HG02938 (cell line): ENCODE data around the gene NTMT1.
A peak's percentile ranks its signal among the peaks of the same experiment; 100 is the strongest.
"Not testable (repeated sequence)": the region's sequence is repeated elsewhere in the genome, so short reads cannot be mapped to it uniquely, and the experiment has no call there.

Experiments
- ATAC-seq: cut with Tn5 transposase; IDR thresholded peaks from one replicate; pipeline ENCODE4 v1.9.1; 2021; ENCODE audit warnings: mild to moderate bottlenecking, moderate library complexity; ENCODE audit not compliant: unreplicated experiment

The NTMT1 gene

GRCh38 chr9:129635099-129636065 is 9.4 kb downstream of the NTMT1 start:
- ATAC-seq, result no peak

- not testable (repeated sequence) for ATAC-seq
These were observed 10.4 kb downstream of the NTMT1 start for GRCh38 chr9:129636343-129636742.

- ATAC-seq, result no peak
These were observed 11.1 kb downstream of the NTMT1 start for GRCh38 chr9:129637102-129637501.

- no peak for ATAC-seq
These were observed 11.9 kb downstream of the NTMT1 start for GRCh38 chr9:129637673-129638439.

- ATAC-seq, result no peak
These were observed 13.2 kb downstream of the NTMT1 start for GRCh38 chr9:129639034-129639630.

GRCh38 chr9:129639756-129640085 is 13.8 kb downstream of the NTMT1 start:
- ATAC-seq, result no peak

GRCh38 chr9:129640086-129640870 is 14.3 kb downstream of the NTMT1 start:
- no peak for ATAC-seq

GRCh38 chr9:129640871-129641749 is 15.1 kb downstream of the NTMT1 start:
- ATAC-seq, result no peak

GRCh38 chr9:129641750-129642585 is 16.0 kb downstream of the NTMT1 start, which contains the start of gene ASB6:
TSS of gene ASB6 (minus strand) at chr9:129642151. CDS start at chr9:129641999, 152 bp downstream.
- peak; percentile 80 for ATAC-seq

- no peak for ATAC-seq
These were observed 17.7 kb downstream of the NTMT1 start for GRCh38 chr9:129643706-129644105.

- no peak for ATAC-seq
These were observed 18.4 kb downstream of the NTMT1 start for GRCh38 chr9:129644365-129644764.

- ATAC-seq, result no peak
These were observed 18.9 kb downstream of the NTMT1 start for GRCh38 chr9:129644902-129645301.

GRCh38 chr9:129646252-129646651 is 20.3 kb downstream of the NTMT1 start:
- ATAC-seq, result no peak

- ATAC-seq, result no peak
These were observed 20.7 kb downstream of the NTMT1 start for GRCh38 chr9:129646654-129647053.

- ATAC-seq, result no peak
These were observed 21.7 kb downstream of the NTMT1 start for GRCh38 chr9:129647635-129648034.

GRCh38 chr9:129648092-129648763 is 22.3 kb downstream of the NTMT1 start:
- ATAC-seq, result no peak

GRCh38 chr9:129648764-129649115 is 22.8 kb downstream of the NTMT1 start:
- no peak for ATAC-seq
